ENCODE results near the gene HMCN1.
"Not testable (repeated sequence)": the region's sequence is repeated elsewhere in the genome, so short reads cannot be mapped to it uniquely, and the experiment has no call there.

Gene HMCN1

DNA sequence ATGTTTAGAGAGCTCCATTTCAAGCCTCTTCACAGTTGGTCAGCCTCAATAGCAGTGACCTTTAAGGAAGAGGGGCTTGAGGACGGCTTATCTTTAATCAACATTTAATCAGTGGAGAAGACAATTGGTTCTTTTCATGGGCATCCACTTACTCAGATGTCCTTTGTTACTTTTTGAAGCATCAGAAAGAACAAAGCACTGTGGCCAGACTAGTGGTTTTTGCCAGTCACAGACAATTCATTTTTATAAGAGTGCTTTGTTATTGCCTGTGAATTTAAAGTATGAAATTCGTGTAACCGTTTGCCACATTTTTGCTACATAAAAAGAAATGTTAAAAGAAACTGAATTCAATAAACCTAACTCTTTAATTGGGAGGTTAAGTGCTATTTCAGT, 418.0 kb downstream of the HMCN1 start:
- H3K4me3 ChIP-seq (ENCODE audit: low read length) = no peak overlapping the region
- DNase-seq (ENCODE audit: low read depth, low spot score) = no peak

DNA sequence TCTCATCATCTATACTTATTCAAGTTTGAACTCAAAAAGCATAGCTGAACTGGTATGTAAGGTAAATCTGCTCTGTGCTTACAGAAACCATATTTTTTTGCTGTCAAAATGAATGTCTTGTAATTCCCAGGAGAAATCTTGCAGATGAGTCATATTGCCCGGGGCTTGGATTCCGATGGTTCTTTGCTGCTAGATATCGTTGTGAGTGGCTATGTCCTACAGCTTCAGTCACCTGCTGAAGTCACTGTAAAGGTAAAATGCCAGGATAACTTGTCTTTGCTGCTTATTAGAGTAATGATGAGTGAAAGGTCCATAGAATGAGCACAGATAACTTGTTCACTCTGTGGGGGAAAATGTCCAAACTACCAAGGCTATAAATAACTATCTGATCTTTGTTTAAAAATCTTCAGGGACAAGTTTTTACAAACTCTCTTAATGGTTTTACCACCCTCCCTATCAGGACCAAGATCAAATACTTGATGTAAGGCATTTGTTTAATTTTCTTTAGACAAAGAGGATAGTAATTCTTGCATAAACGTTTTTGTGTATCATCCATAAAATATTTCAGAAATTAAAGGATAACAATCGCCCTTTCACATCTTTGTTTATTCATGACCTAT, 418.5 kb downstream of the HMCN1 start:
- no peak overlapping the region for H3K4me3 ChIP-seq (ENCODE audit: low read length)
- no peak for DNase-seq (ENCODE audit: low read depth, low spot score)

GRCh38 chr1:186154651-186155050, 420.5 kb downstream of the HMCN1 start:
- no peak overlapping the region for H3K4me3 ChIP-seq (ENCODE audit: low read length)

GRCh38 chr1:186155594-186155993, 421.4 kb downstream of the HMCN1 start:
- H3K4me3 ChIP-seq (ENCODE audit: low read length) = no peak overlapping the region
- peak; percentile 34 for DNase-seq (ENCODE audit: low read depth, low spot score)

More at GRCh38 chr1:186154651-186155050, 420.5 kb downstream of the HMCN1 start:
- DNase-seq (ENCODE audit: low read depth, low spot score) = no peak

- H3K4me3 ChIP-seq (ENCODE audit: low read length); DNase-seq (ENCODE audit: low read depth, low spot score): not testable (repeated sequence)
These were observed 428.7 kb downstream of the HMCN1 start for GRCh38 chr1:186162895-186163294.

DNA sequence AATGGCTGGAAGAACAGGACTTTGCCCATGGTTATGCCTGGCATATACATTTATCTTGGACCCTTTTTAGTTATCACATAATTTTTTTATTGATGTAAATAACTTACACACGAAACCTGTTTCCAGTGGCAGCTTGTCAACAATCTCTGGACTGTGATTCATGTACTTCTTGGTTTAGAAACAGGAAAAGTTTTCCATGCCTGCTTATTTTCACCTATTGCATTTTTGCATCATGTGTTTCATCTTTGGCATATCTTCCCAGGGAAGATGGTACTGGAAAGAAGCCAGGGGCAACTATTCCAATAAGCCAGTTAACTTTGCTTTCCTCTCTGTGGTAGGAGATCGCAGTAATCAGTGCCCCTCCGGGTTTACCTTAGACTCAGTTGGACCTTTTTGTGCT, 430.6 kb downstream of the HMCN1 start:
- no peak for DNase-seq (ENCODE audit: low read depth, low spot score)
- no peak overlapping the region for H3K4me3 ChIP-seq (ENCODE audit: low read length)

DNA sequence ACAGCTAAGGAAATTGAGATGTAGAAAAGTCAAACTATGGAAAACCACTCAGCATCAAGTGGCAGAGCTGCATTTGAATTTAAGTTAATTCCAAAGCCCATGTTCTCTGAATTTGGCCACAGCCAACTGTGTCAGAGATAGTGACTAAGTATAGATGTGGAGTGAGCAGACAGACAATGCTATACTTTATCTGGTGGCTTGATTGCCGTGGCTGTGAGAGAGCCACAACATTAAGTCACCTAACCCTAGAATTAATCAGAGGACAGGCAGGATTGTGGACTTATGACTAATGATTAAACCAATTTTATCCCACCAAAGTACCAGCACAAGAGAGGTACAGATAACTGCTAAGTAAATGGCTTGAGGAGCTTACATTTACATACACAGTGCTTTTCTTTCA, 431.1 kb downstream of the HMCN1 start:
- no peak for DNase-seq (ENCODE audit: low read depth, low spot score)
- no peak overlapping the region for H3K4me3 ChIP-seq (ENCODE audit: low read length)

DNA sequence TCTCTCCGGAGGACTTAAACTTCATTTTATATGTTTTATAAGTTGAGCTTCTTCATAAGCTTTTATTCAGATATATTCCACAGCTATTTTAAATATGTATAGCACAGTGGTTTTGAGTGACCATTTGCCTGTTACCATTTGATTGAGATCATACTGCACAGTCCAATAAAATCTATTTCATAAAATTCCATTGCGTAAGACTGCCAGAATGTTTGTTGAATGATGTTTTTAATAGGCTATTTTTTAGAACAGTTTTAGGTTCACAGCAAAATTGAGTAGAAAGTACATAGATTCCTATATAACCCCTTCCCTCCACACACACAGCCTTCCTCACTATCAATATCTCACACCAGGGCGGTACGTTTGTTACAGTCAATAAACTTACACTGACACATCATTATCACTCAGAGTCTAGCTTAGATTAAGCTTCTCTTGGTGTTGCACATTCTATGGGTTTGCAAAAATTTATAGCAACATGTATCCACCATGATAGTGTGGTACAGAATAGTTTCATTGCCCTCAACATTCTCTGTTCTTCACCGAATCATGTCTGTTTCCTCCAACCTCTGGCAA, 433.0 kb downstream of the HMCN1 start:
- no peak for DNase-seq (ENCODE audit: low read depth, low spot score)
- no peak overlapping the region for H3K4me3 ChIP-seq (ENCODE audit: low read length)

DNA sequence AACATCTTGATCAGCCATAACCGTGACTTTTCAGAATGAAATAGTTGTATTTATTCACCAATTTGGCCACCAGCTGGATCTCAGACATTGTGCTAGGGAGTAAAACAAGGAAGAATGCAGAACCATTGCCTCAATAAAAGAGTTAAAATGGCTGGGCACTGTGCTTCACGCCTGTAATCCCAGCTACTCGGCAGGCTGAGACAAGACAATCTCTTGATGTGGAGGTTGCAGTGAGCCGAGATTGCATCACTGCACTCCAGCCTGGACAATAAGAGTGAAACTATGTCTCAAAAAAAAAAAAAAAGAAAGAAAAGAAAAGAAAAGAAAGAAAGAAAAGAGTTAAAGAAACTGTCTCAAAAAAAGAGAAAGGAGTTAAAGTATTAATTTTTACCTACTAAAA, 441.4 kb downstream of the HMCN1 start:
- no peak for DNase-seq (ENCODE audit: low read depth, low spot score)

DNA sequence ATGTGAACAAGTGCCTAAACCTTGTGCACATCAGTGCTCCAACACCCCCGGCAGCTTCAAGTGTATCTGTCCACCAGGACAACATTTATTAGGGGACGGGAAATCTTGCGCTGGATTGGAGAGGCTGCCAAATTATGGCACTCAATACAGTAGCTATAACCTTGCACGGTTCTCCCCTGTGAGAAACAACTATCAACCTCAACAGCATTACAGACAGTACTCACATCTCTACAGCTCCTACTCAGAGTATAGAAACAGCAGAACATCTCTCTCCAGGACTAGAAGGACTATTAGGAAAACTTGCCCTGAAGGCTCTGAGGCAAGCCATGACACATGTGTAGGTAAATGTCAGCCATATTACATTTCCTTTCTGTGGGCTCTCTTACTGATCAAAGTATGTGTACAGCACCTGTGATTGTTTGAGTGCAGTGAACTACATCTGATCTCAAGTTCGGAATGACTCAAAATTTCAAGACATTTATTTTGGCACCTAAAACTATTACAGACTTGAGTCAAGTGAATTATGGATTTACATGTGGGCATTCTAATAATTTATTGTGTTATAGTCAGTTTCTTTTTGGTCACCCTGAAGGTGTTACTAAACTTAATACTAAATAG, 444.3 kb downstream of the HMCN1 start:
- DNase-seq (ENCODE audit: low read depth, low spot score) = no peak

More for the DNA sequence above, 441.4 kb downstream of the HMCN1 start:
- no peak overlapping the region for H3K4me3 ChIP-seq (ENCODE audit: low read length)

DNA sequence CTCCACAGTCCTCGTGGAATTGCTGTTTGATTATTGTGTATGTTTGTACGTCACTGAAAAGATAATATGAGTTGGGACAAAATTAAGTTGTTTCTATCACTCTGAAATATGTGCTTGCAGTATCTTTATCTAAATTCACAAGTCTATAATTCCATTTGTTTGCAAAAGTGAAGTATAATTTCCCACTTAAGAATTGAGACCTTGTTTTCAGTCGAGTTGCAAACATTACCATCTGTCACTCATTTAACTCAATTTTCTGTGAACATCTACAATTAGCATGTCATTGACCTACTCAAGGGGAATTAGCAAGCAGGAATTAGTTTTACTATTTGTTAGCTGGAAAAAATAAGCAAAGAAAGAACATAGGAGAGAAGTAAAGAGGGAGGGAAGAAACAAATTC, 445.0 kb downstream of the HMCN1 start:
- DNase-seq (ENCODE audit: low read depth, low spot score) = no peak
- H3K4me3 ChIP-seq (ENCODE audit: low read length) = no peak overlapping the region

More for the DNA sequence above, 444.3 kb downstream of the HMCN1 start:
- H3K4me3 ChIP-seq (ENCODE audit: low read length) = no peak overlapping the region

- H3K4me3 ChIP-seq (ENCODE audit: low read length) = no peak overlapping the region
- no peak for DNase-seq (ENCODE audit: low read depth, low spot score)
These were observed 449.0 kb downstream of the HMCN1 start for GRCh38 chr1:186183219-186183618.

GRCh38 chr1:186183970-186184628, 449.9 kb downstream of the HMCN1 start:
- DNase-seq (ENCODE audit: low read depth, low spot score) = no peak

DNA sequence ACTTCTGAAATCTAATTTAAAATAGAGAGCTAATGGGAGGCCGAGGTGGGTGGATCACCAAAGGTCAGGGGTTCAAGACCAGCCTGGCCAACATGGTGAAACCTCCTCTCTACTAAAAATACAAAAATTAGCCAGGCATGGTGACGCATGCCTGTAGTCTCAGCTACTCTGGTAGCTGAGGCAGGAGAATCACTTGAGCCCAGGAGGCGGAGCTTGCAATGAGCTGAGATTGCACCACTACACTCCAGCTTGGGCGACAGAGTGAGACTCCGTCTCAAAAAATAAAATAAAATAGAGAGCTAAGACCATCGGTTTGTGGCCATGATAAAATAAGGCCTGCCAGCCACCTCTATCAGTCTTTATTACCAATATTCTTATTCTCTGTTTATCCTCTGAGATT, 452.1 kb downstream of the HMCN1 start:
- H3K4me3 ChIP-seq (ENCODE audit: low read length); DNase-seq (ENCODE audit: low read depth, low spot score): not testable (repeated sequence)

More at GRCh38 chr1:186183970-186184628, 449.9 kb downstream of the HMCN1 start:
- no peak overlapping the region for H3K4me3 ChIP-seq (ENCODE audit: low read length)

DNA sequence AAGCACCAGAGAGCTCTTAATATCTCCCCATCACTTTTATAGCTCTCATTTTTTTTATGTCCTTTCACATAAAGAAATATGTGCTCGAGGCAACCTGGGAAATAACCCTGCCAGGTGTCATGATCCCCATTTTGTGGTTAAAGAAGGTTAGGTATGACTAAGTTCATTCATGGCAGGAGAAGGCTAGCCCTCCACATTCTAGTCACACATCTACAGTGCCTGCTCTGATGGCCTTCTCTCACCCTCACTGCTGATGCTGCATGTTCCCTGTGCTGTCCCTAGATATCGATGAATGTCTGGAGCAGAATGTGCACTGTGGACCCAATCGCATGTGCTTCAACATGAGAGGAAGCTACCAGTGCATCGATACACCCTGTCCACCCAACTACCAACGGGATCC, 453.4 kb downstream of the HMCN1 start:
- H3K4me3 ChIP-seq (ENCODE audit: low read length) = no peak overlapping the region
- DNase-seq (ENCODE audit: low read depth, low spot score) = no peak

DNA sequence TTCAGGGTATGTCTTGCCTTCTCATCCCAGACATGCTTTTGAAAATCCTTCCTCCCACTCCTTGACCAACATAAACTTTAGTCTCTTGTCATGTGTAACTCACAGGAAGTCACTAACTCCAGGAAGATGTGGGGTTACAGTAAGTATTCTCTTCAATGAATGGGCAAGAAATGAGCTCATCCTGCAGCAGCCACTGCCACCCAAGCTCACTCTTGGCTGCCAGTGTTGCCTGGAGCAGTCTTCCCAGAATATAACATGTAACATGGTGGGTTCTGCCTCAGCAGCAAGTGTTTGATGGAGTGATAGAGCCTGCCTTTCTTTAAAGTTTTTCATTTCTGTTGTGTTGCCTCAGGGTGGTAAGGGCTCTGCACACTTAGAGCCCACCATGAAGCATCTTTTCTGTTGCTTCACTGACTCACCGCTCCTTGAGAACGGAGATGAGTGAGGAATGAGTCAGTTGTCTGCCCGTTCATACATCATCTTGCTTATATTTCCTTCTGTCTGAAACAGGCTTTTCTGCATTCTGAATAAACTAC, 453.9 kb downstream of the HMCN1 start:
- no peak for DNase-seq (ENCODE audit: low read depth, low spot score)
- no peak overlapping the region for H3K4me3 ChIP-seq (ENCODE audit: low read length)

- no peak overlapping the region for H3K4me3 ChIP-seq (ENCODE audit: low read length)
- no peak for DNase-seq (ENCODE audit: low read depth, low spot score)
These were observed 454.5 kb downstream of the HMCN1 start for GRCh38 chr1:186188736-186189135.

- DNase-seq (ENCODE audit: low read depth, low spot score) = no peak
These were observed 455.0 kb downstream of the HMCN1 start for GRCh38 chr1:186189156-186189555.

DNA sequence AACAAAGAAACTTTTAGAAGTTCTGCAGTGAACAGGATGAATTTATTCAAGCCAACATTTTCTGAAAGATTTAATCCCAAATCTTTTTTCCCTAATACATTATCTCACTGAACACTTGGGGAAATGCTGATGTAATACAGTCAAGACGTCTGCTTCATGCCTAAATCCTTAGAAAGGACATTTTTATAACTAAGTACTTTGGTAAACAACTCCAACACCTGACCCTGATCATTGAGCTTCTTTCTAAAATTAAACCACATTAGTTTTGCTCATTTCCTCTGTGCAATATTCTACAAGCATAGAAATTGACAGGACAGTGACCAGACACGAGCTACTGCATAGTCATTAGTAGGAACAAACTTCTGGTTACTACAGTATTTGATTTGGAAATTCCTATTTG, 457.3 kb downstream of the HMCN1 start:
- DNase-seq (ENCODE audit: low read depth, low spot score) = no peak
- no peak overlapping the region for H3K4me3 ChIP-seq (ENCODE audit: low read length)

More at GRCh38 chr1:186189156-186189555, 455.0 kb downstream of the HMCN1 start:
- no peak overlapping the region for H3K4me3 ChIP-seq (ENCODE audit: low read length)

DNA sequence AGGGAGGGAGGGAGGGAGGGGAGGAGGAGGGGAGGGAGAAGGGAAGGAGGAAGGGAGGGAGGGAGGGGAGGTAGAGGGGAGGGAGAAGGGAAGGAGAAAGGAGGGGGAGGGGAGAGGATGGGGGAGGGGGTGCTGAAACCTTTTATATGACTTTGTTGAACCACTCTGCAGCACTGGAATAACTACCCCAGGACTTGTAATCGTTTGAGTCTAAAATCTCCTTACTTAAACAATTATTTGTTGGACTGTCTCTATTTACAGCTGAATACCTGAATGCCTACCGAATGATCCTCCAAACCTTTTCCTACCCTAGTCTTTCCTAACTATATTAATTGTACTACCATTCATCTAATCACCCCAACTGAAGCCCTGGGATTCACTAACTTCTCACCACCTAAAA, 459.0 kb downstream of the HMCN1 start:
- H3K4me3 ChIP-seq (ENCODE audit: low read length) = no peak overlapping the region
- no peak for DNase-seq (ENCODE audit: low read depth, low spot score)
